HG03045 (cell line): ENCODE data around the gene PPP3CA.

Source experiments
- ATAC-seq: cut with Tn5 transposase; IDR thresholded peaks from one replicate; pipeline ENCODE4 v1.9.1; 2021; ENCODE audit warnings: mild to moderate bottlenecking, moderate library complexity; ENCODE audit not compliant: unreplicated experiment

Gene PPP3CA

GRCh38 chr4:101332424-101332823, 14.9 kb downstream of the PPP3CA start:
- no peak for ATAC-seq

GRCh38 chr4:101331017-101331416, 16.3 kb downstream of the PPP3CA start:
- ATAC-seq, result no peak

- ATAC-seq, result no peak
Observed at GRCh38 chr4:101329592-101329991, 17.7 kb downstream of the PPP3CA start.

GRCh38 chr4:101328063-101328602, 19.2 kb downstream of the PPP3CA start:
- ATAC-seq, result peak; percentile 82

- no peak for ATAC-seq
Observed at GRCh38 chr4:101326576-101326975, 20.8 kb downstream of the PPP3CA start.

GRCh38 chr4:101322743-101323142, 24.6 kb downstream of the PPP3CA start:
- no peak for ATAC-seq

GRCh38 chr4:101321481-101322042, 25.8 kb downstream of the PPP3CA start:
- ATAC-seq, result no peak

GRCh38 chr4:101315786-101316185, 31.5 kb downstream of the PPP3CA start:
- no peak for ATAC-seq

- ATAC-seq, result no peak
Observed at GRCh38 chr4:101315041-101315440, 32.3 kb downstream of the PPP3CA start.

- no peak for ATAC-seq
Observed at GRCh38 chr4:101309925-101310324, 37.4 kb downstream of the PPP3CA start.

GRCh38 chr4:101307899-101308298, 39.4 kb downstream of the PPP3CA start:
- ATAC-seq, result no peak

GRCh38 chr4:101306764-101307615, 40.3 kb downstream of the PPP3CA start:
- no peak for ATAC-seq

- ATAC-seq, result peak; percentile 77
Observed at GRCh38 chr4:101306225-101306624, 41.1 kb downstream of the PPP3CA start.

- no peak for ATAC-seq
Observed at GRCh38 chr4:101304916-101305315, 42.4 kb downstream of the PPP3CA start.

- no peak for ATAC-seq
Observed at GRCh38 chr4:101299899-101300540, 47.3 kb downstream of the PPP3CA start.

- ATAC-seq, result no peak
Observed at GRCh38 chr4:101299021-101299420, 48.3 kb downstream of the PPP3CA start.

GRCh38 chr4:101295691-101296090, 51.6 kb downstream of the PPP3CA start:
- ATAC-seq, result no peak

GRCh38 chr4:101294597-101294996, 52.7 kb downstream of the PPP3CA start:
- no peak for ATAC-seq

- ATAC-seq, result no peak
Observed at GRCh38 chr4:101292901-101293300, 54.4 kb downstream of the PPP3CA start.

GRCh38 chr4:101292214-101292613, 55.1 kb downstream of the PPP3CA start:
- ATAC-seq, result no peak

- ATAC-seq, result no peak
Observed at GRCh38 chr4:101291198-101291597, 56.1 kb downstream of the PPP3CA start.

- ATAC-seq, result no peak
Observed at GRCh38 chr4:101290654-101291053, 56.7 kb downstream of the PPP3CA start.
